Transverse colon (tissue), 4 donors: ENCODE data around the gene PIAS4. TPM values are rescaled to one million over a fixed set of nuclear protein-coding genes. Genes with fewer than 3 reads are reported as not detected.

Source experiments
- DNase-seq: peaks from one replicate; pipeline ENCODE4 v3.0.0-alpha.2; 2019
- H3K27ac ChIP-seq, 4 donors: fragments of 200-600 bp; sonication (generic); 2 replicates each; pipeline ENCODE4 v1.5.1; 2016 to 2018; ENCODE audit warnings: inconsistent platforms in 4 of 4
- H3K27me3 ChIP-seq: fragments of 200-600 bp; sonication (generic); 2 replicates; pipeline ENCODE4 v1.5.1; 2017; ENCODE audit warnings: inconsistent platforms
- H3K36me3 ChIP-seq, 4 donors: fragments of 200-600 bp; sonication (generic); 2 replicates each; pipeline ENCODE4 v1.5.1; 2017 to 2019; ENCODE audit warnings: inconsistent platforms in 4 of 4
- H3K4me1 ChIP-seq, 4 donors: fragments of 200-600 bp; sonication (generic); 2 replicates each; pipeline ENCODE4 v1.5.1; 2017 to 2020; ENCODE audit warnings: inconsistent platforms in 4 of 4
- H3K4me3 ChIP-seq, 4 donors: fragments of 200-600 bp; sonication (generic); 1 replicate in 1 of 4; 2 replicates in 3 of 4; pipeline versions ENCODE4 v1.5.1 to v1.6.1; 2017 to 2019; ENCODE audit warnings: inconsistent platforms in 4 of 4
- H3K9me3 ChIP-seq, 2 donors: fragments of 200-600 bp; sonication (generic); 2 replicates each; pipeline ENCODE4 v1.5.1; 2017 to 2019; ENCODE audit warnings: inconsistent platforms in 2 of 2
- EP300 ChIP-seq: sonication (generic); formaldehyde crosslinking; IDR thresholded peaks from one replicate; pipeline ENCODE4 v1.6.1; 2017; ENCODE audit warnings: antibody characterized with exemption, low read depth
- POLR2A ChIP-seq: fragments of 450-650 bp; IDR thresholded peaks from one replicate; pipeline ENCODE4 v1.6.1; 2016; ENCODE audit warnings: antibody characterized with exemption, mild to moderate bottlenecking, moderate library complexity
- POLR2AphosphoS5 ChIP-seq, 3 donors: sonication (generic); formaldehyde crosslinking; IDR thresholded peaks; one replicate each; pipeline ENCODE4 v1.6.1; 2016; ENCODE audit warnings: antibody characterized with exemption in 3 of 3
- WGBS, 2 donors: methylation state at CpG; one replicate each; pipeline ENCODE4 v1.1.5; 2018; ENCODE audit warnings: low coverage in 1 of 2; 5-methylcytosine and 5-hydroxymethylcytosine counted together
- in situ Hi-C, 4 donors: fragments of 200-750 bp; cut with MboI; loops; one replicate each; pipeline versions ENCODE4 v1.15.0 to v1.15.1; 2017; ENCODE audit warnings: low sequenced_read_pairs in 3 of 4, low pct_ligation_motif_present in 1 of 4, low pct_unique_long_range_greater_than_20kb in 1 of 4
- intact Hi-C: fragments of 100-400 bp; cut with DNase I; formaldehyde crosslinking; loops from one replicate; pipeline ENCODE4 v1.15.1; 2023; ENCODE audit warnings: low total_unique reads
- total RNA-seq, 4 donors: library from RNA; depleted of rRNA; stranded (reverse); fragments of >200 nt; gene quantifications; one replicate each; pipeline ENCODE4 v1.1.0, GENCODE V29; 2016
- TF ChIP-seq, protein P1 (sequence below), 5 experiments: fragments of 200-600 bp in 3 of 5; fragments of 450-650 bp in 2 of 5; sonication (generic) in 3 of 5; IDR thresholded peaks; 1 replicate in 2 of 5; 2 replicates in 3 of 5; pipeline ENCODE4 v1.5.1; 2016 to 2017; ENCODE audit warnings: antibody characterized with exemption in 5 of 5, inconsistent platforms in 3 of 5, mild to moderate bottlenecking in 2 of 5, moderate library complexity in 1 of 5

PIAS4 gene
- total RNA-seq, 4 donors from 2014 or later, result 15.5 to 110 (median 23.0) TPM

DNA sequence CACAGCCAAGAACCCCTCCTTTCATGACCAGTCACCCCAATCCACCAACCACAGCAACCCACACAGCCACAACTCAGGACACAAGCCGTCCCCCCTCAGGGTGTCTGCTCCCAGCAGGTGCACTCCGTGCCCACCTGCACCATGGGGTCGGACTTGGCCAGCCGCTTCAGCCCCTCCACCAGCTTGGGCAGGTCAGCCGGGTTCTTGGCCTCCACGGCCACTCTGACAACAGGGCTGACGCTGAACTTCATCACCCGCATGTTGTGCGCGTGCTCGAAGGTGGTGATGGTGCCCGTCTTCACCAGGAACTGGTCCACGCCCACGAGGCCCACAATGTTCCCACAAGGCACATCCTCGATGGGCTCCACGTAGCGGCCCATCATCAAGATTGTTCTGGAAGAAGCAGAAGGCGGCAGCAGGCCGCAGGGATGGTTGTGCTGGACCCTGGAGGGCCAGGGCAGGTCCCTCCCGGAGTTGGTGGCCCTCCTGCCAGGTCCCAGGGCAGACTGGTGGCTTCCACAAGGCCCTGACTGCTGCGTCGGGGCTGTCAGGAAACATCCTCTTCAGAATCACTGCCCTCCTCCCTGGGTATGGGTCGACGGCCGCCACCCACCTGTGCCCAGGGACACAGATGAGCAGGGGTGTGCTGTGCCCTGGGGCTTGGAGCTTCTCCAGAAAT is 27.7 kb upstream of the PIAS4 start:
- Histone ChIP-seq H3K9me3 (no peaks in the 10 kb centered on the region), H3K27ac (no peak overlapping the region), H3K27me3 (no peaks in the 10 kb centered on the region), H3K4me1 (peaks cover 8 to 18% (median 13%) of the 10 kb centered on the region in 4 donors), H3K36me3 (peaks cover 0 to 85% (median 39%) of the 10 kb centered on the region in 4 donors), H3K4me3 (no peak overlapping the region)
- intact Hi-C loops (no loop called here), in situ Hi-C loops (loop anchor here in 2 of 4 donors (10.0 to 25.0 kb wide), 2 partner anchors 157 to 205 kb away; partner anchors contain the start of genes ANKRD24 (in 2 of the 2) and SIRT6 (in 2 of the 2))
- no peak for DNase-seq
- TF ChIP-seq POLR2AphosphoS5 (IDR thresholded peaks at IDR 0.05) (peak in 1 of 3 donors; percentile 19), EP300 (no peak)
- WGBS, 2 donors, result 93% methylated on average over 21 of the region's 25 CpGs; no CpG with 5 or more reads in 1 of the 2 donors

DNA sequence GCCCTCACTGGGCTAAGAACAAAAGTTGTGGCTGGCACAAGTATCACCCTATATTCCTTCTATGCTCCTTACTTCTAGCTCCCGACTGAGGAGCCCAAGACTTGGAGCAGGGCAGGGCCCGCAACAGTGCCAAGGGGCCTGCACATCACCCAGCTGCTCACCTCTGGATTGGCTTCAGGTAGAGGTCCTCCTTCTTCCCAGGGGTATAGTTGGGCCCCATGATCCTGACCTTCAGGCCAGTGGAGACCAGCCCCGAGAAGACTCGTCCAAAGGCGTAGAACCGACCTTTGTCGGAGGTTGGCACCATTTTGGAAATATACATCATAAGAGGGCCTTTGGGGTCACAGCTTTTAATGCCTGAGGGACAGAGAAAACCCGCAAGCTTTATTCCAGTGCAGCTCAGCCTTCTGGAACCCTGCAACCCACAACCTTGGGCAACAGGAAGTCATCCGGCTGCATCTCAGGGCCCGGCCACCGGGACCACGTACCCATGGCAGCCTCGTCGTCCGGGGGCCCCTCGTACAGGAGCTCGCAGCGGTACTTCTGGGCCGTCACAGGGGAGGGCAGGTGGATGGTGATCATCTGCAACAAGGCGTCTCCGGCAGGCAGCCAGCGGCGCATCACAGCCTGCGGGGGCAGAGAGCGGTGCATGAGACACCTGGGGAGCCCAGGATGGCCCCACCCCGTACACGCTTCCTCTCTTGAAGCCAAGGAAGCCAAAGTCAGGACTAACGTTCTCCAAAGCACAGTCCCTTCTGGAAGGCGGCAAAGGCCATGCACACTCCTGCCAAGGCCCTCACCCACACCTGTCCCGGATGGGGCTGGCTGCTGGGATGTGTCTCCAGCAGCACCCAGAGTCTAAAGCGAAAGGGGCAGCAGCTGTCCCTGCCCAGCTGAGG is 26.9 kb upstream of the PIAS4 start:
- Histone ChIP-seq H3K9me3 (no peaks in the 10 kb centered on the region), H3K27ac (no peak overlapping the region), H3K36me3 (peaks cover 0 to 84% (median 39%) of the 10 kb centered on the region in 4 donors), H3K4me1 (peaks cover 8 to 21% (median 16%) of the 10 kb centered on the region in 4 donors), H3K27me3 (no peaks in the 10 kb centered on the region), H3K4me3 (no peak overlapping the region)
- peak in 2 of 3 donors; percentile 11 to 14 for TF ChIP-seq POLR2AphosphoS5 (IDR thresholded peaks at IDR 0.05)
- TF ChIP-seq, protein P1, sequence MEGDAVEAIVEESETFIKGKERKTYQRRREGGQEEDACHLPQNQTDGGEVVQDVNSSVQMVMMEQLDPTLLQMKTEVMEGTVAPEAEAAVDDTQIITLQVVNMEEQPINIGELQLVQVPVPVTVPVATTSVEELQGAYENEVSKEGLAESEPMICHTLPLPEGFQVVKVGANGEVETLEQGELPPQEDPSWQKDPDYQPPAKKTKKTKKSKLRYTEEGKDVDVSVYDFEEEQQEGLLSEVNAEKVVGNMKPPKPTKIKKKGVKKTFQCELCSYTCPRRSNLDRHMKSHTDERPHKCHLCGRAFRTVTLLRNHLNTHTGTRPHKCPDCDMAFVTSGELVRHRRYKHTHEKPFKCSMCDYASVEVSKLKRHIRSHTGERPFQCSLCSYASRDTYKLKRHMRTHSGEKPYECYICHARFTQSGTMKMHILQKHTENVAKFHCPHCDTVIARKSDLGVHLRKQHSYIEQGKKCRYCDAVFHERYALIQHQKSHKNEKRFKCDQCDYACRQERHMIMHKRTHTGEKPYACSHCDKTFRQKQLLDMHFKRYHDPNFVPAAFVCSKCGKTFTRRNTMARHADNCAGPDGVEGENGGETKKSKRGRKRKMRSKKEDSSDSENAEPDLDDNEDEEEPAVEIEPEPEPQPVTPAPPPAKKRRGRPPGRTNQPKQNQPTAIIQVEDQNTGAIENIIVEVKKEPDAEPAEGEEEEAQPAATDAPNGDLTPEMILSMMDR (IDR thresholded peaks at IDR 0.05), result no peak
- TF ChIP-seq EP300, result no peak
- TF ChIP-seq POLR2A, result no peak
- in situ Hi-C loops (loop anchor here in 2 of 4 donors (10.0 to 25.0 kb wide), 2 partner anchors 157 to 204 kb away; partner anchors contain the start of genes ANKRD24 (in 2 of the 2) and SIRT6 (in 2 of the 2)), intact Hi-C loops (no loop called here)
- WGBS, 2 donors, result 87% methylated on average over 31 of the region's 31 CpGs; no CpG with 5 or more reads in 1 of the 2 donors
- DNase-seq, result no peak

DNA sequence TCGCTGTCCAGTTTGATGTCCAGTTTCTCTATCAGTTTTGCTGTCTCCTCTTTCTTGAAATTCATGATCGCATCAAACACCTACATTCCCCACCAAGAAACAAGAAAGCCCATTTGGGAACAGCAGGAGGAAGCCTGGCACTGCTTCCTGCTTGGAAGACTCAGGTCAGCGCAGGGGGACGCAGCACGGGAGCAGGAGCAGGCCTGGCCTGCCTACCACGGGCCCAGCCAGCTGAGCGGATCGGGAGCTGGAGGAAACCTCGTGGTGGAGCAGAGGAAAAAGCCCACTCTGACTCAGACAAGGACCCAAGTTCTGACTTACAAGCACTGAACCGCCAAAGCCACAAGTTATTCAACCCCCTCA is 26.2 kb upstream of the PIAS4 start:
- no peak overlapping the region for H3K4me3 ChIP-seq
- no peak overlapping the region for H3K27ac ChIP-seq
- no peaks in the 10 kb centered on the region for H3K27me3 ChIP-seq
- peaks cover 0 to 76% (median 39%) of the 10 kb centered on the region in 4 donors for H3K36me3 ChIP-seq
- no peak for TF ChIP-seq POLR2A
- TF ChIP-seq EP300, result no peak
- TF ChIP-seq POLR2AphosphoS5 (IDR thresholded peaks at IDR 0.05), result no peak
- in situ Hi-C loops, result loop anchor here in 2 of 4 donors (10.0 to 25.0 kb wide), 2 partner anchors 156 to 203 kb away; partner anchors contain the start of genes ANKRD24 (in 2 of the 2) and SIRT6 (in 2 of the 2)
- 80 to 95% methylated on average over 1 to 10 of the region's 10 CpGs for WGBS, 2 donors
- peaks cover 10 to 27% (median 23%) of the 10 kb centered on the region in 4 donors for H3K4me1 ChIP-seq
- DNase-seq, result no peak
- intact Hi-C loops, result no loop called here
- no peaks in the 10 kb centered on the region for H3K9me3 ChIP-seq

DNA sequence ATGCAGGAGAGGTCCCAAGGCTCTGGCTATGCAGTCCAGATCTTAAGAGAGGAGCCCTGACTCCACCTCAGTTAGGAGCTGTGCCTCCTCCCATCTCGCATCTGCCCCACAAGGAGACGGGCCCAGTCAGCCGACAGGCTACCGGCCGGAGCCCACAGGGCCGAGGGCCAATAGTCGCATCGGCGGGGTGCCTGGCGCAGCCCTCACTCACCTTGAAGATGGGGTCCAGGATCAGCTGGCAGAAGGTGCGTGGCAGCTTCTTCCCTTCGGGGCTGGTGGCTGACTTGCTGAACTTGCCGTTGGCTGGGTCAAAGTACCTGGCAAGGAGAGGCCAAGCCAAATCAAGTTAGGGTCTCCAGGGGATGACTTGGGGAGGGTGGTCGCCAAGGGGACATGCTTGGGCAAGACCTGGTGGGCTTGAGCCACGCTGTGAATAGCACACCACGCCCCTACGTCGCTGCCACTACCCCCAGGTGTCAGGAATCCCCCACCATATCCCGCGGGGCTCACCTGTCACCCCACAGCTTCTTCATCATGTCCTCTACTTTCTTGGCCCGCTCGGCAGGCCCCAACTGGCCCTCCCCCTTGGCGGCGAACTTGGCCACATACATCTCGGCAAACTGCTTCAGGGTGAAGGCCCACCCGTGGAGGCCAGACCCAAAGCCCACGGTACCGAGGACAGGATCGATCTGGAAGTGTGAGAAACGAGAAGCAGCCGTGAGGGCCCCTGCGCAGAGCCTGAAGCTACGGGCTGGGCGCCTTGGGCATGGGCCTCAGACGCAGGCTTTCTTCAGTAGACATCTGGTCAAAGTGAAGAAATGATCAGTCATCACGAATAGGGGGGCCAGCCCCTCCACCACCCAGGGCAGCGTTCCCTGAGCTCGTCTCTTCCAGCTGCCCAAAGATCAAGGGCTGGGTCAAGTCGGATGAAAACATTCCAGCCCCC is 25.5 kb upstream of the PIAS4 start:
- H3K27ac ChIP-seq, result no peak overlapping the region
- 87 to 90% methylated on average over 2 to 39 of the region's 39 CpGs for WGBS, 2 donors
- H3K36me3 ChIP-seq, result peaks cover 0 to 70% (median 37%) of the 10 kb centered on the region in 4 donors

More for the DNA sequence above, 25.5 kb upstream of the PIAS4 start:
- in situ Hi-C loops (loop anchor here in 2 of 4 donors (10.0 to 25.0 kb wide), 2 partner anchors 155 to 203 kb away; partner anchors contain the start of genes ANKRD24 (in 2 of the 2) and SIRT6 (in 2 of the 2)), intact Hi-C loops (no loop called here)
- Histone ChIP-seq H3K27me3 (no peaks in the 10 kb centered on the region), H3K4me1 (peaks cover 16 to 34% (median 29%) of the 10 kb centered on the region in 4 donors), H3K9me3 (no peaks in the 10 kb centered on the region), H3K4me3 (no peak overlapping the region)
- DNase-seq, result no peak
- TF ChIP-seq POLR2A (no peak), POLR2AphosphoS5 (IDR thresholded peaks at IDR 0.05) (peak in 1 of 3 donors; percentile 8)
